ENCODE results near the gene LUM. TPM values are rescaled to one million over a fixed set of nuclear protein-coding genes. Genes with fewer than 3 reads are reported as not detected.

LUM gene
- total and polyA plus RNA-seq, 2 experiments from 2014 or later, result 0.27 TPM; not detected in 1

DNA sequence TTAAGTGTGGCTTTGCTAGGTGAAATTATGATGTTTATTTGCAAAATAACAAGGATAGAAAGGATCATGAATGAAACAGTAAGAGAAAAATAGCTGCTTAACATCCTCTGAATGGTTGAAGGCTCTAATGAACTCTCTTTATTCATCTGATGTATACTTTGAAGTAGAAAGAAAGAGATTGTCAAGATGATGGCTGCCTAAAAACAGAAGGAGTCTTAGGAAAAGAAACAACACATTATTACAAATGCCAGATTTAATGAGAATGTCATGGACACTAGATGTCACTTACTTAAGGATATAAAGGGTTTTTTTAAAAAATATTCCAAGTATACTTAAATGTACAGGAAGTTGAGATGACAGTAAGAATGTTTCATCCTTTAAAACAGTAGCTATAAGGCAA lies 49.7 kb upstream of the LUM start (continued):
- TF ChIP-seq, protein P1, sequence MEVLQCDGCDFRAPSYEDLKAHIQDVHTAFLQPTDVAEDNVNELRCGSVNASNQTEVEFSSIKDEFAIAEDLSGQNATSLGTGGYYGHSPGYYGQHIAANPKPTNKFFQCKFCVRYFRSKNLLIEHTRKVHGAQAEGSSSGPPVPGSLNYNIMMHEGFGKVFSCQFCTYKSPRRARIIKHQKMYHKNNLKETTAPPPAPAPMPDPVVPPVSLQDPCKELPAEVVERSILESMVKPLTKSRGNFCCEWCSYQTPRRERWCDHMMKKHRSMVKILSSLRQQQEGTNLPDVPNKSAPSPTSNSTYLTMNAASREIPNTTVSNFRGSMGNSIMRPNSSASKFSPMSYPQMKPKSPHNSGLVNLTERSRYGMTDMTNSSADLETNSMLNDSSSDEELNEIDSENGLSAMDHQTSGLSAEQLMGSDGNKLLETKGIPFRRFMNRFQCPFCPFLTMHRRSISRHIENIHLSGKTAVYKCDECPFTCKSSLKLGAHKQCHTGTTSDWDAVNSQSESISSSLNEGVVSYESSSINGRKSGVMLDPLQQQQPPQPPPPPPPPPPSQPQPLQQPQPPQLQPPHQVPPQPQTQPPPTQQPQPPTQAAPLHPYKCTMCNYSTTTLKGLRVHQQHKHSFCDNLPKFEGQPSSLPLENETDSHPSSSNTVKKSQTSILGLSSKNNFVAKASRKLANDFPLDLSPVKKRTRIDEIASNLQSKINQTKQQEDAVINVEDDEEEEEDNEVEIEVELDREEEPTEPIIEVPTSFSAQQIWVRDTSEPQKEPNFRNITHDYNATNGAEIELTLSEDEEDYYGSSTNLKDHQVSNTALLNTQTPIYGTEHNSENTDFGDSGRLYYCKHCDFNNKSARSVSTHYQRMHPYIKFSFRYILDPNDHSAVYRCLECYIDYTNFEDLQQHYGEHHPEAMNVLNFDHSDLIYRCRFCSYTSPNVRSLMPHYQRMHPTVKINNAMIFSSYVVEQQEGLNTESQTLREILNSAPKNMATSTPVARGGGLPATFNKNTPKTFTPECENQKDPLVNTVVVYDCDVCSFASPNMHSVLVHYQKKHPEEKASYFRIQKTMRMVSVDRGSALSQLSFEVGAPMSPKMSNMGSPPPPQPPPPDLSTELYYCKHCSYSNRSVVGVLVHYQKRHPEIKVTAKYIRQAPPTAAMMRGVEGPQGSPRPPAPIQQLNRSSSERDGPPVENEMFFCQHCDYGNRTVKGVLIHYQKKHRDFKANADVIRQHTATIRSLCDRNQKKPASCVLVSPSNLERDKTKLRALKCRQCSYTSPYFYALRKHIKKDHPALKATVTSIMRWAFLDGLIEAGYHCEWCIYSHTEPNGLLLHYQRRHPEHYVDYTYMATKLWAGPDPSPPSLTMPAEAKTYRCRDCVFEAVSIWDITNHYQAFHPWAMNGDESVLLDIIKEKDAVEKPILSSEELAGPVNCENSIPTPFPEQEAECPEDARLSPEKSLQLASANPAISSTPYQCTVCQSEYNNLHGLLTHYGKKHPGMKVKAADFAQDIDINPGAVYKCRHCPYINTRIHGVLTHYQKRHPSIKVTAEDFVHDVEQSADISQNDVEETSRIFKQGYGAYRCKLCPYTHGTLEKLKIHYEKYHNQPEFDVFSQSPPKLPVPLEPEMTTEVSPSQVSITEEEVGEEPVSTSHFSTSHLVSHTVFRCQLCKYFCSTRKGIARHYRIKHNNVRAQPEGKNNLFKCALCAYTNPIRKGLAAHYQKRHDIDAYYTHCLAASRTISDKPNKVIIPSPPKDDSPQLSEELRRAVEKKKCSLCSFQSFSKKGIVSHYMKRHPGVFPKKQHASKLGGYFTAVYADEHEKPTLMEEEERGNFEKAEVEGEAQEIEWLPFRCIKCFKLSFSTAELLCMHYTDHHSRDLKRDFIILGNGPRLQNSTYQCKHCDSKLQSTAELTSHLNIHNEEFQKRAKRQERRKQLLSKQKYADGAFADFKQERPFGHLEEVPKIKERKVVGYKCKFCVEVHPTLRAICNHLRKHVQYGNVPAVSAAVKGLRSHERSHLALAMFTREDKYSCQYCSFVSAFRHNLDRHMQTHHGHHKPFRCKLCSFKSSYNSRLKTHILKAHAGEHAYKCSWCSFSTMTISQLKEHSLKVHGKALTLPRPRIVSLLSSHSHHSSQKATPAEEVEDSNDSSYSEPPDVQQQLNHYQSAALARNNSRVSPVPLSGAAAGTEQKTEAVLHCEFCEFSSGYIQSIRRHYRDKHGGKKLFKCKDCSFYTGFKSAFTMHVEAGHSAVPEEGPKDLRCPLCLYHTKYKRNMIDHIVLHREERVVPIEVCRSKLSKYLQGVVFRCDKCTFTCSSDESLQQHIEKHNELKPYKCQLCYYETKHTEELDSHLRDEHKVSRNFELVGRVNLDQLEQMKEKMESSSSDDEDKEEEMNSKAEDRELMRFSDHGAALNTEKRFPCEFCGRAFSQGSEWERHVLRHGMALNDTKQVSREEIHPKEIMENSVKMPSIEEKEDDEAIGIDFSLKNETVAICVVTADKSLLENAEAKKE (CRISPR knock-in tag; IDR thresholded peaks at IDR 0.05), result no peak
- TF ChIP-seq POLR2AphosphoS5 (IDR thresholded peaks at IDR 0.05; ENCODE audit: low read depth) (no peak), EZH2 (IDR thresholded peaks at IDR 0.05; ENCODE audit: low read depth, unreplicated experiment) (no peak), ZNF331 (CRISPR knock-in tag; IDR thresholded peaks at IDR 0.05; ENCODE audit: low read depth) (no peak), NANOG (IDR thresholded peaks at IDR 0.05; ENCODE audit: borderline replicate concordance) (no peak), ZNF114 (CRISPR knock-in tag; IDR thresholded peaks at IDR 0.05) (no peak)

DNA sequence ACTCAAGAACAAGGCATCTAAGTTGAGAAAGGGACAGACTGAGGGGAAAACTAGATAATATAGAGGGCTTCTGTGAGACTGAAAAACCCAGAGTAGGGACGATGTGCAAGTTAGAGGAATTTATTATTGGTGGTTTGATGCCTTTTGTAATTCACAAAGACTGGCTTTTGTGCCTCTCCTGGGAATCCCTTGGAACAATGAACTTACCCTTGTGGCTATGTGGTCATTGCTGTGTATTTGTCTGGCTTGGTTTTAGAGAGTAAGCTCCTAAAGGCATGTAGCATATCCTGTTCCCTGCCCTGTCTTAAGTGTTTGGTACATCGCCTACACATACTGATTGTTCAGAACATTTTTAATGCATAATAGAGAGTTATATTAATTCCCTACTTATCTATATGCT lies 44.7 kb upstream of the LUM start:
- H3F3A ChIP-seq (replicated peaks; ENCODE audit: low read depth), result no peaks in the 10 kb centered on the region
- no peak overlapping the region for H3K27ac ChIP-seq (ENCODE audit: low read depth)
- H3K4me2 ChIP-seq, result no peak overlapping the region
- Mint-ChIP-seq H3K4me1 (no peaks in the 10 kb centered on the region), H3K27me3 (ENCODE audit: insufficient read depth, low read depth, poor library complexity) (no peaks in the 10 kb centered on the region), H3K27ac (no peak overlapping the region), H3K4me3 (no peak overlapping the region), H3K9me3 (no peaks in the 10 kb centered on the region), H3K36me3 (ENCODE audit: low read depth) (no peaks in the 10 kb centered on the region)
- no peak for ATAC-seq
- no peak overlapping the region for H3K4me3 ChIP-seq
- DNase-seq (ENCODE audit: low spot score), result peak; percentile 24
- H3K9me2 ChIP-seq (ENCODE audit: insufficient read depth), result no peaks in the 10 kb centered on the region
- H3K36me3 ChIP-seq (ENCODE audit: insufficient read depth), result no peaks in the 10 kb centered on the region
- H3K79me2 ChIP-seq (replicated peaks; ENCODE audit: insufficient read depth), result no peaks in the 10 kb centered on the region
- H2AFZ ChIP-seq, result no peak overlapping the region
- no peaks in the 10 kb centered on the region for H3K4me1 ChIP-seq (ENCODE audit: insufficient read depth)
- no peaks in the 10 kb centered on the region for H3K27me3 ChIP-seq (ENCODE audit: insufficient read depth)
- no peaks in the 10 kb centered on the region for H4K20me1 ChIP-seq (replicated peaks; ENCODE audit: insufficient read depth)
- TF ChIP-seq CREB1 (CRISPR knock-in tag; IDR thresholded peaks at IDR 0.05; ENCODE audit: low read depth), result no peak
- TF ChIP-seq, protein P2, sequence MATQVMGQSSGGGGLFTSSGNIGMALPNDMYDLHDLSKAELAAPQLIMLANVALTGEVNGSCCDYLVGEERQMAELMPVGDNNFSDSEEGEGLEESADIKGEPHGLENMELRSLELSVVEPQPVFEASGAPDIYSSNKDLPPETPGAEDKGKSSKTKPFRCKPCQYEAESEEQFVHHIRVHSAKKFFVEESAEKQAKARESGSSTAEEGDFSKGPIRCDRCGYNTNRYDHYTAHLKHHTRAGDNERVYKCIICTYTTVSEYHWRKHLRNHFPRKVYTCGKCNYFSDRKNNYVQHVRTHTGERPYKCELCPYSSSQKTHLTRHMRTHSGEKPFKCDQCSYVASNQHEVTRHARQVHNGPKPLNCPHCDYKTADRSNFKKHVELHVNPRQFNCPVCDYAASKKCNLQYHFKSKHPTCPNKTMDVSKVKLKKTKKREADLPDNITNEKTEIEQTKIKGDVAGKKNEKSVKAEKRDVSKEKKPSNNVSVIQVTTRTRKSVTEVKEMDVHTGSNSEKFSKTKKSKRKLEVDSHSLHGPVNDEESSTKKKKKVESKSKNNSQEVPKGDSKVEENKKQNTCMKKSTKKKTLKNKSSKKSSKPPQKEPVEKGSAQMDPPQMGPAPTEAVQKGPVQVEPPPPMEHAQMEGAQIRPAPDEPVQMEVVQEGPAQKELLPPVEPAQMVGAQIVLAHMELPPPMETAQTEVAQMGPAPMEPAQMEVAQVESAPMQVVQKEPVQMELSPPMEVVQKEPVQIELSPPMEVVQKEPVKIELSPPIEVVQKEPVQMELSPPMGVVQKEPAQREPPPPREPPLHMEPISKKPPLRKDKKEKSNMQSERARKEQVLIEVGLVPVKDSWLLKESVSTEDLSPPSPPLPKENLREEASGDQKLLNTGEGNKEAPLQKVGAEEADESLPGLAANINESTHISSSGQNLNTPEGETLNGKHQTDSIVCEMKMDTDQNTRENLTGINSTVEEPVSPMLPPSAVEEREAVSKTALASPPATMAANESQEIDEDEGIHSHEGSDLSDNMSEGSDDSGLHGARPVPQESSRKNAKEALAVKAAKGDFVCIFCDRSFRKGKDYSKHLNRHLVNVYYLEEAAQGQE (IDR thresholded peaks at IDR 0.05; ENCODE audit: unreplicated experiment), result no peak

All from GM23338 (cell line).